NCI-H526 treated with DMSO at 0.1 percent for 48 hours (cell line): ENCODE measurements around the gene PCDHGB3.
"Not testable (repeated sequence)": the region's sequence is repeated elsewhere in the genome, so short reads cannot be mapped to it uniquely, and the experiment has no call there.

Experiments used
- DNase-seq: peaks from one replicate; lab custom pipeline; 2025; lab: John Stamatoyannopoulos, UW

The PCDHGB3 gene

GRCh38 chr5:141369994-141370848 lies at the start of gene PCDHGB3:
Gene PCDHGB3 (plus strand): TSS chr5:141370242. CDS start chr5:141370395, 153 bp downstream.
- no peak for DNase-seq

- DNase-seq = no peak
These were observed 47.8 kb upstream of the PCDHGB3 start for GRCh38 chr5:141322261-141322660.

GRCh38 chr5:141326088-141326854 lies 43.8 kb upstream of the PCDHGB3 start:
- DNase-seq = peak; percentile 46

- DNase-seq = no peak
These were observed 41.8 kb upstream of the PCDHGB3 start for GRCh38 chr5:141328231-141328630.

GRCh38 chr5:141330299-141331080 lies 39.6 kb upstream of the PCDHGB3 start, which contains the start of gene PCDHGA1:
Gene PCDHGA1 (plus strand): TSS chr5:141330514.
- DNase-seq = peak; percentile 62

GRCh38 chr5:141332571-141332970 lies 37.5 kb upstream of the PCDHGB3 start:
- not testable (repeated sequence) for DNase-seq

- no peak for DNase-seq
These were observed 31.3 kb upstream of the PCDHGB3 start, which contains the start of gene PCDHGA2 for GRCh38 chr5:141338538-141339306. Gene PCDHGA2 (plus strand): TSS chr5:141338760.

- not testable (repeated sequence) for DNase-seq
These were observed 29.2 kb upstream of the PCDHGB3 start for GRCh38 chr5:141340781-141341354.

GRCh38 chr5:141342773-141343172 lies 27.3 kb upstream of the PCDHGB3 start:
- DNase-seq = no peak

- no peak for DNase-seq
These were observed 26.6 kb upstream of the PCDHGB3 start, which contains the start of gene PCDHGA3 for GRCh38 chr5:141343242-141343952. Gene PCDHGA3 (plus strand): TSS chr5:141343829. CDS start chr5:141344034, 205 bp downstream.

GRCh38 chr5:141343953-141344463 lies 26.0 kb upstream of the PCDHGB3 start:
- no peak for DNase-seq

GRCh38 chr5:141345327-141345726 lies 24.7 kb upstream of the PCDHGB3 start:
- DNase-seq = no peak

GRCh38 chr5:141346017-141346416 lies 24.0 kb upstream of the PCDHGB3 start:
- not testable (repeated sequence) for DNase-seq

- DNase-seq = no peak
These were observed 20.0 kb upstream of the PCDHGB3 start, which contains the start of gene PCDHGB1 for GRCh38 chr5:141349917-141350619. Gene PCDHGB1 (plus strand): TSS chr5:141350099. CDS start chr5:141350261, 162 bp downstream.

GRCh38 chr5:141351591-141351990 lies 18.5 kb upstream of the PCDHGB3 start:
- DNase-seq = no peak

GRCh38 chr5:141354900-141355469 lies 15.1 kb upstream of the PCDHGB3 start, which contains the start of gene PCDHGA4:
Gene PCDHGA4 (plus strand): TSS chr5:141355021. CDS start chr5:141355108, 87 bp downstream.
- no peak for DNase-seq

- no peak for DNase-seq
These were observed 14.4 kb upstream of the PCDHGB3 start for GRCh38 chr5:141355641-141356040.

- no peak for DNase-seq
These were observed 13.9 kb upstream of the PCDHGB3 start for GRCh38 chr5:141356133-141356532.

GRCh38 chr5:141356950-141357349 lies 13.1 kb upstream of the PCDHGB3 start:
- no peak for DNase-seq
